ENCODE results near the gene FBXL17. TPM values are rescaled to one million over a fixed set of nuclear protein-coding genes. Genes with fewer than 3 reads are reported as not detected.

Gene FBXL17
- total RNA-seq, 4 donors from 2014 or later = 14.4 to 22.0 (median 16.6) TPM

DNA sequence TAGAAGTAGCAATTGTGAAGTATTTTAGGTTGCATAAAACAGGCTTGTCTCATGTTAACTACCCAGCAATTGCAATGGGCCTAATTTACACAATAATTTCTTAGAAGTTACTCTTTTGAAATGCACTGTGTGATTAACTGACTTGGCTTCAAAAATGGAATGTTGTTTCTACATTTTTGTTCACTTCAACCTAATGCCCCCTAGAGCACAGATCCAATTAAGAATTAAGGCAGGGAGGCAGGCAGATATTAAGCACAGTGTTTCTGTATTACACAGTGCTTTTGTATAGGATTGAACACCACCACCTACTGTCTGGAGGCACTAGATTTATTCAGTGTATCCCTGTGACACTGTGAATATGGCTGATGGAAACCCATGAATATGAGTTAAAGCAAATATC lies 302.1 kb downstream of the FBXL17 start:
- peaks cover 0 to 7% (median 0%) of the 10 kb centered on the region in 4 donors for H3K4me1 ChIP-seq
- H3K4me3 ChIP-seq = no peak overlapping the region
- no peak for TF ChIP-seq EP300 (IDR thresholded peaks at IDR 0.05)
- TF ChIP-seq POLR2AphosphoS5 (IDR thresholded peaks at IDR 0.05) = no peak
- TF ChIP-seq, protein P1, sequence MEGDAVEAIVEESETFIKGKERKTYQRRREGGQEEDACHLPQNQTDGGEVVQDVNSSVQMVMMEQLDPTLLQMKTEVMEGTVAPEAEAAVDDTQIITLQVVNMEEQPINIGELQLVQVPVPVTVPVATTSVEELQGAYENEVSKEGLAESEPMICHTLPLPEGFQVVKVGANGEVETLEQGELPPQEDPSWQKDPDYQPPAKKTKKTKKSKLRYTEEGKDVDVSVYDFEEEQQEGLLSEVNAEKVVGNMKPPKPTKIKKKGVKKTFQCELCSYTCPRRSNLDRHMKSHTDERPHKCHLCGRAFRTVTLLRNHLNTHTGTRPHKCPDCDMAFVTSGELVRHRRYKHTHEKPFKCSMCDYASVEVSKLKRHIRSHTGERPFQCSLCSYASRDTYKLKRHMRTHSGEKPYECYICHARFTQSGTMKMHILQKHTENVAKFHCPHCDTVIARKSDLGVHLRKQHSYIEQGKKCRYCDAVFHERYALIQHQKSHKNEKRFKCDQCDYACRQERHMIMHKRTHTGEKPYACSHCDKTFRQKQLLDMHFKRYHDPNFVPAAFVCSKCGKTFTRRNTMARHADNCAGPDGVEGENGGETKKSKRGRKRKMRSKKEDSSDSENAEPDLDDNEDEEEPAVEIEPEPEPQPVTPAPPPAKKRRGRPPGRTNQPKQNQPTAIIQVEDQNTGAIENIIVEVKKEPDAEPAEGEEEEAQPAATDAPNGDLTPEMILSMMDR (IDR thresholded peaks at IDR 0.05) = no peak
- TF ChIP-seq POLR2A (IDR thresholded peaks at IDR 0.05; ENCODE audit: low read depth) = no peak
- DNase-seq (ENCODE audit: extremely low spot score) = no peak
- H3K27me3 ChIP-seq = no peaks in the 10 kb centered on the region
- H3K27ac ChIP-seq (replicated peaks in 1 of 4) = no peak overlapping the region
- intact Hi-C loops (cut with DNase I) = no loop called here
- H3K36me3 ChIP-seq = no peaks in the 10 kb centered on the region
- H3K9me3 ChIP-seq = no peaks in the 10 kb centered on the region

DNA sequence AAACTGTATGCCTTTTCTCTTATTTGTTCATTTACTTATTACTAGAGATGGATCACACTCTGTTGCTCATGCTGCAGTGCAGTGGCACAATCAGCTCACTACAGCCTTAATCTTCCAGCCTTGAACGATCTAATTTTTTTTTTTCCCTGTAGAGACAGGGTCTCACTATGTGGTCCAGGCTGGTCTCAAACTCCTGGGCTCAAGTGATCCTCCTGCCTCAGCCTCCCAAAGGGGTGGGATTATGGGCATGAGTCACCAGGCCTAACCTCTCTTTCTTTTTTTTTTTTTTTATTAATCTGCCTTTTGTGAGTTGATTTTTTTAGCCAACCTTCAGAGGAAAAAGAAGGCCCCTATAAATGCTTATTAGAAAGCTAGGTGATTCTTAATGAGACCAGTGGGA lies 303.0 kb downstream of the FBXL17 start:
- no peaks in the 10 kb centered on the region for H3K9me3 ChIP-seq
- H3K4me1 ChIP-seq = peaks cover 0 to 2% (median 0%) of the 10 kb centered on the region in 4 donors
- H3K27me3 ChIP-seq = no peaks in the 10 kb centered on the region
- no peaks in the 10 kb centered on the region for H3K36me3 ChIP-seq
- WGBS = 82% methylated on average over 1 of the region's 1 CpG
- intact Hi-C loops (cut with DNase I) = no loop called here
- no peak overlapping the region for H3K27ac ChIP-seq (replicated peaks in 1 of 4)
- DNase-seq (ENCODE audit: extremely low spot score) = no peak
- H3K4me3 ChIP-seq = no peak overlapping the region
- TF ChIP-seq, protein P1 (IDR thresholded peaks at IDR 0.05) = no peak
- no peak for TF ChIP-seq EP300 (IDR thresholded peaks at IDR 0.05)
- TF ChIP-seq POLR2AphosphoS5 (IDR thresholded peaks at IDR 0.05) = no peak
- no peak for TF ChIP-seq POLR2A (IDR thresholded peaks at IDR 0.05; ENCODE audit: low read depth)

DNA sequence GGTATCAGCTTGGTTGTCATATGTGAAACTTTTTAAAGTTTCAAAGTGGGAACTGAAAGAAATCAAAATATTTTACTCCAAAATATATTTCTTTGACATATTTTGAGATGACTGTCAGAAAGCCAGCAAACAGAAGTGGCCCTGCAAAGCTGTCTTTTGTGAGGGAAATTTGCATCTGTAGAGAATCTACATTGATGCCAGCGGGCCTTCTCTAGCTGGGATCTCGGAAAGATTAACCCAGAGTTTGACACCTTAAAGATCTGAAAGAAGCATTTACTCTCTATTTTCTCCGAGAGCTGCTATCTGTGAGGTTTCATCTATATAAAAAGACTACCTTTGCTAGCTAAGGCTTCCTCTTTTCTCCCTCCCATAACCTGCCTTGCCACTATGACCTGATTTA lies 303.6 kb downstream of the FBXL17 start:
- H3K27me3 ChIP-seq = no peaks in the 10 kb centered on the region
- intact Hi-C loops (cut with DNase I) = no loop called here
- WGBS = 96% methylated on average over 3 of the region's 3 CpGs
- no peaks in the 10 kb centered on the region for H3K4me1 ChIP-seq
- TF ChIP-seq POLR2AphosphoS5 (IDR thresholded peaks at IDR 0.05) (no peak), EP300 (IDR thresholded peaks at IDR 0.05) (no peak), POLR2A (IDR thresholded peaks at IDR 0.05; ENCODE audit: low read depth) (no peak)
- TF ChIP-seq, protein P1 (IDR thresholded peaks at IDR 0.05) = no peak
- no peak overlapping the region for H3K4me3 ChIP-seq
- no peaks in the 10 kb centered on the region for H3K36me3 ChIP-seq
- H3K27ac ChIP-seq (replicated peaks in 1 of 4) = no peak overlapping the region
- DNase-seq (ENCODE audit: extremely low spot score) = no peak
- no peaks in the 10 kb centered on the region for H3K9me3 ChIP-seq

DNA sequence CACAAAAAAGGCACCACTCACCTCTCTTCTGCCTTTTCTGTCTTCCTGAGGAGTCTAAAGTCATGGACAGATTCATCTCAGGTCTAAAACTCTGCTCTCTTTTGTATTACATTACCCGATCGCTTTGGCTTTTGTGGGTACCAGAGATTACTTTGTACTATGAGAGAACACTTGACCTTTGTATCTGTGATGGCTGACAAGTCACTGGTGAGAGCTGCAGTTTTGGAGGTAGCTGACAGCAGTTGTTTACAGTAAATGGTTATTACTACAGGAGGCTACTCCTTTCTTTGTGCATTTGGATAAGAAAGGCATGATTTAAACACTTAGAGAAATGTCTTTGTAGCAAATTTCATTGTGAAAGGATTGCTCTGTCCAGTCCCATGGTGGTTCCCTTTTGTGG lies 307.3 kb downstream of the FBXL17 start:
- H3K4me3 ChIP-seq = no peak overlapping the region
- no peak for DNase-seq (ENCODE audit: extremely low spot score)
- no peaks in the 10 kb centered on the region for H3K36me3 ChIP-seq
- no peaks in the 10 kb centered on the region for H3K27me3 ChIP-seq
- no peaks in the 10 kb centered on the region for H3K9me3 ChIP-seq
- H3K27ac ChIP-seq (replicated peaks in 1 of 4) = no peak overlapping the region
- intact Hi-C loops (cut with DNase I) = no loop called here
- WGBS = 95% methylated on average over 2 of the region's 2 CpGs
- TF ChIP-seq POLR2A (IDR thresholded peaks at IDR 0.05; ENCODE audit: low read depth) = no peak
- no peak for TF ChIP-seq EP300 (IDR thresholded peaks at IDR 0.05)
- no peak for TF ChIP-seq POLR2AphosphoS5 (IDR thresholded peaks at IDR 0.05)
- TF ChIP-seq, protein P1 (IDR thresholded peaks at IDR 0.05) = no peak
- H3K4me1 ChIP-seq = no peaks in the 10 kb centered on the region

DNA sequence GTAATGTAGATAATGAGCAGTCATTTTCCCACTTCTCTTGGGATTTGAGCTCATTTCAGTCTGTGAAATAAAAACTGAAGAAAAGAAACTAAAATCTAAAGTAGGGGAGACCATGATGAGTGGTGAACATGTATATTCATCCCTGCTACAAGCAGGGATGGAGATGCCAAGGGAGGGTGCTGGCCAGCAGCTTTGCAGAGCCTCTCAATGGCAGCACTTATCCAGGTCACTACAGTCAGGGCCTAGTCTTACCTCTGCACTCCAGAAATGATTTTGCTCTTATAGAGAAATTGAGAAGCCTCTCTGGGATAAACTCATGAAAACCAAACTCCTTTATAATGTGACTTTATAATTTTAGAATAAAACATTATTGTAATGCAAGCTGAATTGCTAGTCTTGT lies 317.6 kb downstream of the FBXL17 start:
- no peaks in the 10 kb centered on the region for H3K36me3 ChIP-seq
- TF ChIP-seq POLR2AphosphoS5 (IDR thresholded peaks at IDR 0.05) (no peak), EP300 (IDR thresholded peaks at IDR 0.05) (no peak), POLR2A (IDR thresholded peaks at IDR 0.05; ENCODE audit: low read depth) (no peak)
- TF ChIP-seq, protein P1 (IDR thresholded peaks at IDR 0.05) = no peak
- H3K27me3 ChIP-seq = no peaks in the 10 kb centered on the region
- intact Hi-C loops (cut with DNase I) = no loop called here
- no peaks in the 10 kb centered on the region for H3K4me1 ChIP-seq
- no peak overlapping the region for H3K27ac ChIP-seq (replicated peaks in 1 of 4)
- no peak for DNase-seq (ENCODE audit: extremely low spot score)
- H3K9me3 ChIP-seq = no peaks in the 10 kb centered on the region
- no peak overlapping the region for H3K4me3 ChIP-seq

All from esophagus muscularis mucosa (tissue), 4 donors.